ENCODE measurements around the gene PNPLA5. TPM values are rescaled to one million over a fixed set of nuclear protein-coding genes. Genes with fewer than 3 reads are reported as not detected.
A peak's percentile ranks its signal among the peaks of the same experiment; 100 is the strongest.

The PNPLA5 gene
- total and polyA plus RNA-seq, 4 donors: not detected

- Histone ChIP-seq H3K36me3 (ENCODE audit: control insufficient read depth in 4 of 4, insufficient read depth in 3 of 4, low read depth in 1 of 4, low read length in 3 of 4) (no peaks in the 10 kb centered on the region), H3K9me3 (ENCODE audit: control insufficient read depth in 4 of 4, low read length in 3 of 4) (no peaks in the 10 kb centered on the region), H3K27ac (ENCODE audit: low read depth in 1 of 2, low read length in 2 of 2) (no peak overlapping the region), H3K4me1 (ENCODE audit: control insufficient read depth in 4 of 4, insufficient read depth in 4 of 4, low read length in 3 of 4) (peaks cover 0 to 6% (median 2%) of the 10 kb centered on the region in 4 donors), H3K4me3 (ENCODE audit: low read depth in 1 of 3, low read length in 3 of 3) (no peak overlapping the region), H3K27me3 (ENCODE audit: control insufficient read depth in 4 of 4, insufficient read depth in 4 of 4, low read length in 3 of 4) (no peaks in the 10 kb centered on the region), H3K9ac (ENCODE audit: low read depth in 1 of 2, low read length in 2 of 2) (no peak overlapping the region)
- DNase-seq (ENCODE audit: low spot score): no peak
- TF ChIP-seq HNF4G (IDR thresholded peaks at IDR 0.05): no peak
- TF ChIP-seq NR2F2 (IDR thresholded peaks at IDR 0.05): no peak
- TF ChIP-seq TAF1 (conservative IDR thresholded peaks at IDR 0.05): no peak
- TF ChIP-seq, protein P1, sequence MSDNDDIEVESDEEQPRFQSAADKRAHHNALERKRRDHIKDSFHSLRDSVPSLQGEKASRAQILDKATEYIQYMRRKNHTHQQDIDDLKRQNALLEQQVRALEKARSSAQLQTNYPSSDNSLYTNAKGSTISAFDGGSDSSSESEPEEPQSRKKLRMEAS (IDR thresholded peaks at IDR 0.05): no peak
- TF ChIP-seq ATF3 (IDR thresholded peaks at IDR 0.05): no peak
- TF ChIP-seq GABPA (IDR thresholded peaks at IDR 0.05 in 1 of 2, conservative IDR thresholded peaks at IDR 0.05 in 1 of 2): no peak
- no peak for TF ChIP-seq CTCF (IDR thresholded peaks at IDR 0.05; ENCODE audit: low read depth, low read length, missing input control)
- no peak for TF ChIP-seq HNF4A (conservative IDR thresholded peaks at IDR 0.05)
- no peak for TF ChIP-seq SP1 (IDR thresholded peaks at IDR 0.05)
- 86% methylated on average over 17 of the region's 17 CpGs for WGBS
Observed at GRCh38 chr22:43883719-43884415, 7.9 kb downstream of the PNPLA5 start.

DNA sequence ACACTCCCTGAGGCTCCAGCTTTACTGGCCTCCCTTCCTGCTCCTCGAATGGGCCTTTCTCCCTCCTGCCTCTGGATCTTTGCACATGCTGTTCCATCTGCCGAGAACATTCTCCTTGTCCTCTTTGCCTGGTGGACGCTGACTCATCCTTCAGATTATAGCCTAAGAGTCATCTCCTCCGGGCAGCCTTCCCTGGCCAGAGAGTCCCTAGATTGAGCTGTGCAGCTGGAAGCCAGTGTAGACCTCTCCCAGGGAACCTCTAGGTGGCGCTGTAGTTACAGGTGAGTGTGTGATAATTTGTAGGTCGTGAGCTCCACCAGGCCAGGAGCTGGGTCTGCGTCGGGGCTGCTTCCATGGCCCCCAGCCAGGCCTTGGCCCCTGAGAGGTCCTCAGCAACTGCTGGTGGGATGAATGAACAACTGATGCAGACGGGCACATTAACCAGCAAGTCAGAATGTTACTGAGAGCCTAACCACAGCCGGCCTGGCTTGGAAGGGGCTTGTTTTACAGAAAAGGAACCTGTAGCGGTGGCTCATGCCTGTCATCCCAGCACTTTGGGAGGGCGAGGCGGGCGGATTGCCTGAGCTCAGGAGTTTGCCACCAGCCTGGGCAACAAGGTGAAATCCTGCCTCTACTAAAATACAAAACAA, 8.7 kb downstream of the PNPLA5 start:
- no peaks in the 10 kb centered on the region for H3K27me3 ChIP-seq (ENCODE audit: control insufficient read depth in 4 of 4, insufficient read depth in 4 of 4, low read length in 3 of 4)
- no peak overlapping the region for H3K9ac ChIP-seq (ENCODE audit: low read depth in 1 of 2, low read length in 2 of 2)
- H3K4me3 ChIP-seq (ENCODE audit: low read depth in 1 of 3, low read length in 3 of 3): no peak overlapping the region
- TF ChIP-seq TAF1 (conservative IDR thresholded peaks at IDR 0.05): no peak
- TF ChIP-seq RAD21 (IDR thresholded peaks at IDR 0.05): peak; percentile 74 to 75
- TF ChIP-seq CTCF (IDR thresholded peaks at IDR 0.05; ENCODE audit: low read depth, low read length, missing input control): peak; percentile 65
- DNase-seq (ENCODE audit: low spot score): peak; percentile 63
- 41% methylated on average over 14 of the region's 14 CpGs for WGBS
- H3K36me3 ChIP-seq (ENCODE audit: control insufficient read depth in 4 of 4, insufficient read depth in 3 of 4, low read depth in 1 of 4, low read length in 3 of 4): no peaks in the 10 kb centered on the region
- no peaks in the 10 kb centered on the region for H3K9me3 ChIP-seq (ENCODE audit: control insufficient read depth in 4 of 4, low read length in 3 of 4)
- H3K27ac ChIP-seq (ENCODE audit: low read depth in 1 of 2, low read length in 2 of 2): no peak overlapping the region
- peaks cover 0 to 6% (median 2%) of the 10 kb centered on the region in 4 donors for H3K4me1 ChIP-seq (ENCODE audit: control insufficient read depth in 4 of 4, insufficient read depth in 4 of 4, low read length in 3 of 4)

All from liver (tissue), 9 donors.